Measurements from ENCODE around the gene MEF2A.
"Not testable (repeated sequence)": the region's sequence is repeated elsewhere in the genome, so short reads cannot be mapped to it uniquely, and the experiment has no call there.

Gene MEF2A

GRCh38 chr15:99749386-99749785 is 183.6 kb downstream of the MEF2A start:
- no peak overlapping the region for H3K4me3 ChIP-seq (replicated peaks; ENCODE audit: low read depth, low read length)
- no peak for DNase-seq (ENCODE audit: low read depth)
- no peak for TF ChIP-seq CTCF (IDR thresholded peaks at IDR 0.05; ENCODE audit: low read length, missing control alignments)

- not testable (repeated sequence) for H3K4me3 ChIP-seq (replicated peaks; ENCODE audit: low read depth, low read length); DNase-seq (ENCODE audit: low read depth)
Observed at GRCh38 chr15:99750326-99750725, 184.5 kb downstream of the MEF2A start.

- no peak for DNase-seq (ENCODE audit: low read depth)
- TF ChIP-seq CTCF (IDR thresholded peaks at IDR 0.05; ENCODE audit: low read length, missing control alignments), result no peak
- no peak overlapping the region for H3K4me3 ChIP-seq (replicated peaks; ENCODE audit: low read depth, low read length)
Observed at GRCh38 chr15:99752556-99752955, 186.8 kb downstream of the MEF2A start.

GRCh38 chr15:99753066-99753465 is 187.3 kb downstream of the MEF2A start:
- H3K4me3 ChIP-seq (replicated peaks; ENCODE audit: low read depth, low read length), result no peak overlapping the region
- no peak for DNase-seq (ENCODE audit: low read depth)
- TF ChIP-seq CTCF (IDR thresholded peaks at IDR 0.05; ENCODE audit: low read length, missing control alignments), result no peak

- DNase-seq (ENCODE audit: low read depth), result peak; percentile 82
- TF ChIP-seq CTCF (IDR thresholded peaks at IDR 0.05; ENCODE audit: low read length, missing control alignments), result peak; percentile 82
- H3K4me3 ChIP-seq (replicated peaks; ENCODE audit: low read depth, low read length), result no peak overlapping the region
Observed at GRCh38 chr15:99755692-99756409, 190.1 kb downstream of the MEF2A start.

- TF ChIP-seq CTCF (IDR thresholded peaks at IDR 0.05; ENCODE audit: low read length, missing control alignments), result no peak
- DNase-seq (ENCODE audit: low read depth), result no peak
- no peak overlapping the region for H3K4me3 ChIP-seq (replicated peaks; ENCODE audit: low read depth, low read length)
Observed at GRCh38 chr15:99762288-99762687, 196.5 kb downstream of the MEF2A start.

GRCh38 chr15:99763827-99764226 is 198.0 kb downstream of the MEF2A start:
- DNase-seq (ENCODE audit: low read depth), result no peak

More at GRCh38 chr15:99763827-99764226, 198.0 kb downstream of the MEF2A start:
- no peak for TF ChIP-seq CTCF (IDR thresholded peaks at IDR 0.05; ENCODE audit: low read length, missing control alignments)
- no peak overlapping the region for H3K4me3 ChIP-seq (replicated peaks; ENCODE audit: low read depth, low read length)

Measured in fibroblast of pulmonary artery (primary cell).